Panc1 (cell line): ENCODE measurements around the gene MYO3B. TPM values are rescaled to one million over a fixed set of nuclear protein-coding genes. Genes with fewer than 3 reads are reported as not detected.

Experiments used
- ATAC-seq: fragments of 200-7000 bp; cut with Tn5 transposase; 2 replicates; pipeline ENCODE4 v1.9.1; 2020; ENCODE audit warnings: mild to moderate bottlenecking, moderate library complexity
- BruUV-seq: library from RNA; stranded (reverse); fragments of 400-500 nt; replicated peaks from 2 replicates; lab custom pipeline; 2021; lab: Mats Ljungman, UMichigan
- CTCF ChIA-PET: fragments of 300-600 bp; sonication (Branson Sonifier 250); formaldehyde crosslinking; loops from one replicate; lab custom pipeline; 2022; ENCODE audit warnings: antibody characterized with exemption; lab: Charles Lee
- POLR2A ChIA-PET: fragments of 300-600 bp; sonication (Branson Sonifier 250); formaldehyde crosslinking; loops from one replicate; lab custom pipeline; 2022; ENCODE audit warnings: antibody characterized with exemption; lab: Charles Lee
- DNase-seq: peaks from one replicate; pipeline ENCODE4 v3.0.0-alpha.2; 2010; ENCODE audit warnings: low read depth, low spot score
- H3K27ac ChIP-seq: 2 replicates; pipeline ENCODE4 v1.5.1; 2011; ENCODE audit warnings: mild to moderate bottlenecking, low read length, inconsistent platforms
- H3K27me3 ChIP-seq: fragments of 200-500 bp; sonication (Bioruptor generic); 2 replicates; pipeline ENCODE4 v1.6.0; 2014; ENCODE audit warnings: low read length, inconsistent platforms; ENCODE audit not compliant: control insufficient read depth, insufficient read depth
- H3K36me3 ChIP-seq: fragments of 200-500 bp; sonication (Bioruptor generic); 2 replicates; pipeline ENCODE4 v1.5.1; 2014; ENCODE audit warnings: inconsistent platforms, mild to moderate bottlenecking, low read length, moderate library complexity; ENCODE audit not compliant: control insufficient read depth, insufficient read depth
- H3K4me1 ChIP-seq: 2 replicates; pipeline ENCODE4 v1.5.1; 2011; ENCODE audit warnings: inconsistent platforms, mild to moderate bottlenecking, low read length, moderate library complexity; ENCODE audit not compliant: control insufficient read depth, insufficient read depth
- H3K4me3 ChIP-seq, 2 experiments: 2 replicates each; pipeline ENCODE4 v1.5.1; 2011 to 2012; ENCODE audit warnings: low read depth in 2 of 2, low read length in 2 of 2, mild to moderate bottlenecking in 2 of 2, inconsistent platforms in 1 of 2, moderate library complexity in 1 of 2
- H3K9me3 ChIP-seq: fragments of 200-500 bp; sonication (Bioruptor generic); 2 replicates; pipeline ENCODE4 v1.5.1; 2014; ENCODE audit warnings: low read depth, mild to moderate bottlenecking, inconsistent platforms, low read length, moderate library complexity; ENCODE audit not compliant: control insufficient read depth, insufficient read depth
- CTCF ChIP-seq: fragments of 450-650 bp; IDR thresholded peaks from 2 replicates; pipeline ENCODE4 v1.5.1; 2017; ENCODE audit warnings: mild to moderate bottlenecking
- POLR2AphosphoS5 ChIP-seq: IDR thresholded peaks from 2 replicates; pipeline ENCODE4 v1.6.1; 2012; ENCODE audit warnings: mild to moderate bottlenecking, low read depth, low read length, moderate library complexity
- REST ChIP-seq, 2 experiments: IDR thresholded peaks; 2 replicates each; pipeline ENCODE4 v1.6.1; 2011 to 2012; ENCODE audit warnings: low read depth in 2 of 2, control low read depth in 1 of 2, low read length in 1 of 2, mild to moderate bottlenecking in 1 of 2, moderate library complexity in 1 of 2; ENCODE audit not compliant: insufficient read depth in 1 of 2
- SIN3A ChIP-seq: IDR thresholded peaks from 2 replicates; pipeline ENCODE4 v1.6.1; 2012; ENCODE audit warnings: low read depth, mild to moderate bottlenecking, low read length, moderate library complexity, borderline replicate concordance; ENCODE audit not compliant: insufficient read depth
- TCF7L2 ChIP-seq: IDR thresholded peaks from 2 replicates; pipeline ENCODE4 v1.6.1; 2011; ENCODE audit warnings: mild to moderate bottlenecking, low read depth, low read length, inconsistent platforms
- in situ Hi-C: cut with HindIII; loops from 2 replicates; pipeline ENCODE4 v1.10.0; 2016; ENCODE audit warnings: low sequenced_read_pairs, low pct_unique_long_range_greater_than_20kb
- intact Hi-C: fragments of 100-400 bp; cut with micrococcal nuclease; formaldehyde crosslinking; loops from one replicate; pipeline ENCODE4 v1.10.0; 2022; ENCODE audit not compliant: unreplicated experiment
- total RNA-seq: library from RNA; stranded (reverse); gene quantifications from one replicate; pipeline ENCODE4 v1.2.1, GENCODE V29; 2021; ENCODE audit not compliant: unreplicated experiment

The MYO3B gene
- total RNA-seq, 1 experiment from 2014 or later = 0.05 TPM

GRCh38 chr2:170258382-170258781 is 80.4 kb downstream of the MYO3B start:
- no peak for TF ChIP-seq REST (IDR thresholded peaks at IDR 0.05; ENCODE audit: insufficient read depth in 1 of 2, low read depth in 2 of 2, low read length in 1 of 2)
- TF ChIP-seq CTCF = no peak
- no peak for TF ChIP-seq TCF7L2
- TF ChIP-seq POLR2AphosphoS5 = no peak
- no peak for TF ChIP-seq SIN3A
- BruUV-seq = no TSS peak
- ChIA-PET CTCF (no interaction called here), POLR2A (no interaction called here)
- DNase-seq (no peak), ATAC-seq (no peak)
- Histone ChIP-seq H3K27me3 (no peaks in the 10 kb centered on the region), H3K4me3 (no peak overlapping the region), H3K9me3 (no peaks in the 10 kb centered on the region), H3K27ac (no peak overlapping the region), H3K36me3 (no peaks in the 10 kb centered on the region), H3K4me1 (no peaks in the 10 kb centered on the region)
- in situ Hi-C loops (no loop called here), intact Hi-C loops (no loop called here)

GRCh38 chr2:170260188-170260587 is 82.2 kb downstream of the MYO3B start:
- no peak for ATAC-seq
- no peak overlapping the region for H3K4me3 ChIP-seq
- no peaks in the 10 kb centered on the region for H3K27me3 ChIP-seq
- ChIA-PET CTCF (no interaction called here), POLR2A (no interaction called here)
- H3K36me3 ChIP-seq = no peaks in the 10 kb centered on the region
- H3K27ac ChIP-seq = no peak overlapping the region
- in situ Hi-C loops = no loop called here
- no peak for TF ChIP-seq TCF7L2
- no peak for TF ChIP-seq REST (IDR thresholded peaks at IDR 0.05; ENCODE audit: insufficient read depth in 1 of 2, low read depth in 2 of 2, low read length in 1 of 2)
- no peak for TF ChIP-seq CTCF
- no peak for TF ChIP-seq SIN3A
- no peak for TF ChIP-seq POLR2AphosphoS5
- H3K9me3 ChIP-seq = no peaks in the 10 kb centered on the region
- DNase-seq = no peak
- no peaks in the 10 kb centered on the region for H3K4me1 ChIP-seq
- no TSS peak for BruUV-seq
- intact Hi-C loops = no loop called here
